ENCODE measurements around the gene ELFN1.

DNA sequence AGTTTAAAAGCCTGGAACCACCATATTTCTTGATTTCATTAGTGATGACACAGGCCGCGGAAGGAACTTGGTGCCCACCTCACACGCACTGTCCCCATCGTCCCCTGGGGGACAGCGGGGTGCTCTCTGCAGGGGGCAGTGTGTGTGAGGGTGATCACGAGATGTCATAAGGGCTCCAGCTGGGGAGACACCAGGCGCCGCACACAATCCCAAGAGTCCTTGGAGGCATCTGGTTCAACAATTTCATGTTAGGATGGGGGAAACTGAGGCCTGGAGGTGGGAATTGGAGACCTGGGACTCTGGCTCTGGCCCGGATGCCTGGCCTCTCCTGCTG is 66.4 kb downstream of the ELFN1 start:
- TF ChIP-seq, protein P1, sequence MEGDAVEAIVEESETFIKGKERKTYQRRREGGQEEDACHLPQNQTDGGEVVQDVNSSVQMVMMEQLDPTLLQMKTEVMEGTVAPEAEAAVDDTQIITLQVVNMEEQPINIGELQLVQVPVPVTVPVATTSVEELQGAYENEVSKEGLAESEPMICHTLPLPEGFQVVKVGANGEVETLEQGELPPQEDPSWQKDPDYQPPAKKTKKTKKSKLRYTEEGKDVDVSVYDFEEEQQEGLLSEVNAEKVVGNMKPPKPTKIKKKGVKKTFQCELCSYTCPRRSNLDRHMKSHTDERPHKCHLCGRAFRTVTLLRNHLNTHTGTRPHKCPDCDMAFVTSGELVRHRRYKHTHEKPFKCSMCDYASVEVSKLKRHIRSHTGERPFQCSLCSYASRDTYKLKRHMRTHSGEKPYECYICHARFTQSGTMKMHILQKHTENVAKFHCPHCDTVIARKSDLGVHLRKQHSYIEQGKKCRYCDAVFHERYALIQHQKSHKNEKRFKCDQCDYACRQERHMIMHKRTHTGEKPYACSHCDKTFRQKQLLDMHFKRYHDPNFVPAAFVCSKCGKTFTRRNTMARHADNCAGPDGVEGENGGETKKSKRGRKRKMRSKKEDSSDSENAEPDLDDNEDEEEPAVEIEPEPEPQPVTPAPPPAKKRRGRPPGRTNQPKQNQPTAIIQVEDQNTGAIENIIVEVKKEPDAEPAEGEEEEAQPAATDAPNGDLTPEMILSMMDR (IDR thresholded peaks at IDR 0.05 in 4 of 5, conservative IDR thresholded peaks at IDR 0.05 in 1 of 5): no peak
- no peak for TF ChIP-seq POLR2A (IDR thresholded peaks at IDR 0.05)

All from gastrocnemius medialis (tissue), 4 donors.